Measurements from ENCODE around the gene OPA3.

The OPA3 gene

GRCh38 chr19:45505151-45505995 lies 79.2 kb downstream of the OPA3 start:
- DNase-seq (ENCODE audit: low read depth in 2 of 2, low spot score in 1 of 2): no peak

DNA sequence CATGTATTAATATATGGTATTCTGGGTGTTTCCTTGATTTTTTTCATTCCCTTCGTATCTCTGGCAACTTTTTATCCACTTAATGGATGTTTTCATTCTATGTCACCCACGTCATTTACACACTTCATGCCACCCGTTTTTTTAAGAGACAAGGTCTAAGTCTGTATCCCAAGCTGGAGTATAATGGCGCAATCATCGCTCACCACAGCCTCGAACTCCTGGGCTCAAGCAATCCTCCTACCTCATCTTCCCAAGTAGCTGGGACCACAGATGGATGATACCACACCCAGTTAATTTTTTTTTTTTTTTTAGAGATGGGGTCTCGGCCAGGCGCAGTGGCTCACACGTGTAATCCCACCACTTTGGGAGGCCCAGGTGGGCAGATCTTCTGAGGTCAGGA lies 80.7 kb downstream of the OPA3 start:
- DNase-seq (ENCODE audit: low read depth in 2 of 2, low spot score in 1 of 2): no peak

- DNase-seq (ENCODE audit: low read depth in 2 of 2, low spot score in 1 of 2): no peak
These were observed 82.5 kb downstream of the OPA3 start for GRCh38 chr19:45502111-45502510.

- no peak for DNase-seq (ENCODE audit: low read depth in 2 of 2, low spot score in 1 of 2)
These were observed 82.9 kb downstream of the OPA3 start for GRCh38 chr19:45501730-45502014.

DNA sequence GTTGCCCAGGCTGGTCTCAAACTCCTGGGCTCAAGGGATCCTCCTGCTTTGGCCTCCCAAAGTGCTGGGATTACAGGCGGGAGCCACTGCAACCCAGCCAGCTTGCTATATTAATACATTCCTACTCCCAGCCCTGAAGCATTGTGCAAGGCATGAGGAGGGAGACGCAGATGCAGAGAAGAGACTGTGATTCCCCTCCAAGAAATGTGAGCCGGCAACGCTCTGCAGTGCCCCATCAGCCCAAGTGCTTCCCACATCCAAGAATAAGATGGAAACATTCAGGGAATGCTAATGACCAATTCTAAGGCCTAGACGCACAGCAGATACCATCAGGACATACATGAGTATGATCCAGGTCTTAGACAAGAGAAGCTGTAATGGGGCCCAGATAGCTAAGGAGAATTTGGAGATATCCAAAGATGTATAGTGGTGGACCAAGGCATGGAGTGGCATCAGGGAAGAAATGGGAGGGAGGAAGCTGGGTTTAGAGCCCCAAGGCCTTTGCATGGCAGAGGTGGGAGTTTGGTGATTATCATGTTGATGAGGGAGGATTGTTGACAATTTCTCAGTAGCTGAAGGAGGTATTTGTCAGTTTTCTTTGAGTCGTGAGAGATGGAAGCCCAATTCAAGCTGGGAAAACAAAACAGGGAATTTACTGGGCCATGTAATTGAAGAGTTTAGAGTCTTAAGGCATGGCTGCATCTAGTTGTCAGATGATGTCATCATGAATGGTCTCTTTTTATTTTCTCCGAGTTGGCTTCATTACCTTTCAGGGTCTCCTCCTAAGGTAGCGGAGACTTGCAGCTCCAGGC lies 83.5 kb downstream of the OPA3 start:
- DNase-seq (ENCODE audit: low read depth in 2 of 2, low spot score in 1 of 2): no peak

GRCh38 chr19:45499196-45500180 lies 85.1 kb downstream of the OPA3 start:
- DNase-seq (ENCODE audit: low read depth in 2 of 2, low spot score in 1 of 2): no peak

DNA sequence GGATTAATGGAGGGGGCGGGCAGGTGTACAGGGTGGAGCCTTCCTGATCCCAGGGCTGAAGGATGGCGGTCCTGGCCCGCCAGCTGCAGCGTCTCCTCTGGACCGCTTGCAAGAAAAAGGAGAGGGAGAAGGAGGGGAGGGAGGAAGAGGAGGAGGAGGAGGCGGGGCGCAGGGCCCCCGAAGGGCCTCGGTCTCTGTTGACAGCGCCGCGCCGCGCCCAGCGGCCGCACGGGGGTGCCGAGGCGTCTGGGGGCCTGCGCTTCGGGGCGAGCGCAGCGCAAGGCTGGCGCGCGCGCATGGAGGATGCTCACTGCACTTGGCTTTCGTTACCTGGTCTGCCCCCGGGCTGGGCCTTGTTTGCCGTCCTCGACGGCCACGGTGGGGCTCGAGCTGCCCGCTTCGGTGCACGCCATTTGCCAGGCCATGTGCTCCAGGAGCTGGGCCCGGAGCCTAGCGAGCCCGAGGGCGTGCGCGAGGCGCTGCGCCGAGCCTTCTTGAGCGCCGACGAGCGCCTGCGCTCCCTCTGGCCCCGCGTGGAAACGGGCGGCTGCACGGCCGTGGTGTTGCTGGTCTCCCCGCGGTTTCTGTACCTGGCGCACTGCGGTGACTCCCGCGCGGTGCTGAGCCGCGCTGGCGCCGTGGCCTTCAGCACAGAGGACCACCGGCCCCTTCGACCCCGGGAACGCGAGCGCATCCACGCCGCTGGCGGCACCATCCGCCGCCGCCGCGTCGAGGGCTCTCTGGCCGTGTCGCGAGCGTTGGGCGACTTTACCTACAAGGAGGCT lies 86.0 kb downstream of the OPA3 start, which contains the start of gene PPM1N:
Gene PPM1N (plus strand): TSS at position 33 of the 785 bp plus-strand sequence. CDS start 30 bp downstream, at position 63.
- no peak for DNase-seq (ENCODE audit: low read depth in 2 of 2, low spot score in 1 of 2)

- no peak for DNase-seq (ENCODE audit: low read depth in 2 of 2, low spot score in 1 of 2)
These were observed 86.8 kb downstream of the OPA3 start for GRCh38 chr19:45497791-45498190.

DNA sequence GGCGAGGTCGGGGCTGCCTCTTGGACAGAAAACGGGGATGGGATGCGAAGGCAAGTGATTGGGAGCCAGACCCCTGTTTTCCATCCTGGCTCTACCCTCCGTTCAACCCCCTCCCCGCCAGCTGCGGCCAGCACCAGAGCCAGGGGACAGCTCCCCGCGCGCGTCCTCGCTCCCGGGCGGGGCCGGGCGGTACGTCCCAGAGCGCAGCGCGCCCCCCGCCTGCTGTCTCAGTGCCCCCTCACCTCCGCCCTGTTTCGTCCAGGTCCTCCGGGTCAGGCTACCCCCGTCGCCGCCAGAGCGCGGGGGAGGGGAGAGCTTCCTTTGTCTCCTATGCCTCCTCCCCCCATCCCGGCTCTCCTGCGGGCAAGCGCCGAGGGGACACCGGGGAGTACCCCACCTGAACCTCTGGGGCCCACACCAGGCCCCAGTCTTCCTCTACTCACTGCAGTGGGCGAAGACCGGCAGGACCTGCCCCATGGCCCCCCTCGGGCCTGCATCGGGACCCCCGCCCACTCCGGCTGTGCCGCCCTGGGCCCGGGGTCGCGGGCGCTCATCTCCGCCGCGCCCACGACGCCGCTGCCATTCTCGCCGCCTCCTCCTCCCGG lies 88.2 kb downstream of the OPA3 start:
- DNase-seq (ENCODE audit: low read depth in 2 of 2, low spot score in 1 of 2): no peak

GRCh38 chr19:45495178-45495577 lies 89.4 kb downstream of the OPA3 start:
- DNase-seq (ENCODE audit: low read depth in 2 of 2, low spot score in 1 of 2): no peak

DNA sequence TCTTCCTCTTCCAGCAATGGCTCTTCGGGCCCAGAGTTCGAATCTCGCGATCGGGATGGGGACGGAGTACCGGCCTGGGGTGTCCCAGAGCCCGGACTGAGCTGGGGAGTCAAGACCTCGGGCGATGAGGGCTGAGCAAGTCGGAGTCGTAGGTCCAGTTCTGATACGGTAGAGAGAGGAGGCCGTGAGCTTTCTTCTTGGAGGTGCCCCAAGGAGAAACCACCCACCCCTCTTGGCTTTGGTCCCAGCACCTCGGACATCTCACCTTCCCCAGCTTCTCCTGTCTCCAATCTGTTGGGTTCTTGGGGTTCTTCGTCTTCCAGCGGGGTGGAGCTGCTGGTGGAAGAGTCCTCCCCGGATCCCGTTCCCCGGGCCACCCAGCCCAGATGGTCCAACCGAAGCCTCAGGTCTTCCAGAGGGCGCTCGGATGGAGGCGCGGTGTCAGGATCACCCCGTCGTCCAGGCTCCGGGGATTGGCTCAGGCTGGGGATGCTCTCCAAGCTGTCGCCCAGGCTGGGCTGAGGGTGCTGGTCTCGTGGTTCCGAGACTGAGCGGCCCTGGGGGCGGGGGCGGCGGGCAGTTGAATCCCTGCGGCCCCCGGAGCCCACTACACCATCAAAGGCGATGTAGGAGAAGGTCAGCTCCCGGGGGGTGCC lies 90.2 kb downstream of the OPA3 start:
- no peak for DNase-seq (ENCODE audit: low read depth in 2 of 2, low spot score in 1 of 2)

GRCh38 chr19:45492627-45493470 lies 91.8 kb downstream of the OPA3 start:
- no peak for DNase-seq (ENCODE audit: low read depth in 2 of 2, low spot score in 1 of 2)

DNA sequence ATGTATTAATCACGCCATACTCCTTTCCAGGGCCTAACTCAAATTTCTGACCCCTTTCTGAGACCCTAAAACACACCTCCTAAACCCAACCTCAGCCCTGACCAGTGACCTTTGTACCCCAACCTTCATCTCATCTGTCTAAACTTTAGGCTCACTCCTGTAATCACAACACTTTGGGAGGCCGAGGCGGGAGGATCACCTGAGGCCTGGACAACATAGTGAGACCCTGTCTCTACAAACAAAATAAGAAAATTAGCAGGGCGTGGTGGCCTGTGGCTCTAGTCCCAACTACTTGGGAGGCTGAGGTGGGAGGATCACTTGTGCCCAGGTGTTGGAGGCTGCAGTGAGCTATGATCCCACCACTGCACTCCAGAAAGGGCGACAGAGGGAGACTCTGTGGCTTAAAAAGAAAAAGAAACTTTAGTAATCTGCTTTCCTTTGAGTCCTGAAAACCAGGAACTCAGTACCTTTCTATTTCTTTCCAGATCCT lies 92.4 kb downstream of the OPA3 start:
- no peak for DNase-seq (ENCODE audit: low read depth in 2 of 2, low spot score in 1 of 2)

- DNase-seq (ENCODE audit: low read depth in 2 of 2, low spot score in 1 of 2): no peak
These were observed 95.3 kb downstream of the OPA3 start for GRCh38 chr19:45489216-45489855.

- DNase-seq (ENCODE audit: low read depth in 2 of 2, low spot score in 1 of 2): no peak
These were observed 95.9 kb downstream of the OPA3 start for GRCh38 chr19:45488708-45489107.

DNA sequence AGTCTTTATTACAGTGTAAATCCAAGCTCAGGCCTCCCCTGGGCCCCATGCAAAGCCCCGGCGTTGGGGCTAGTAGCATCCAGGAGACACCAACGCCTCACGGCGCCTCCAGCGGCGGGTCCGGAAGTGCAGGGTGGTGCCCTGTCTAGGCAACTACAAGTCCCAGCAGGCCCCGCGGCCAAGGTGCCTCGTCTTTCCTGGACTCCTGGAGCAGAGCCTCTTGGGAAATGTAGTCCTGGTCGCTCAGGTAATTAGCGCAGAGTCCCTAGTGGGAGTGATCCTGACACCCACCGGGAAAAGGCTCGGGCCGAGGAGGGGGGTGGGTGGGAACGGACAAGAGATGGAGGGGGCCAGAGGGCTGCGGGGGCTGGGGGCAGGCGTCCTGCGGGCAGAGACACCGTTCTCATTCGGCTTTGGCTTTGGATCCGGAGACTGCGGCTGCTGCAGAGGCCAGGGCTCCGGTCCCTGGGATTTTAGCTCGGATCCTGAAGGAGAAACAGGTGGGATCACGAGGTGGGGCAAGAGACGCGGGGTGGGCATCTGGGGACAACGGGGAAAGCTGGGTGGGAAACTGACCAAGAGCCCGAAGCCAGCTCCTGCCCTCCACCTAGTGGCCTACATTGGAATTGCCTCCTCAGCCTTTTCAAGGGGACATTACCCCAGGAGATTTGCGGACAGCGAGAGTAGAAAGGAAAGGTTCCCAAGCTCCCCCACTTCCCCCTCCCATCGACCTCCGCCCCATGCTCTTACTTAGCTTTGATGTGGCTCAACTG lies 99.1 kb downstream of the OPA3 start:
- DNase-seq (ENCODE audit: low read depth in 2 of 2, low spot score in 1 of 2): peak; percentile 93 to 96

- no peak for DNase-seq (ENCODE audit: low read depth in 2 of 2, low spot score in 1 of 2)
These were observed 100.2 kb downstream of the OPA3 start for GRCh38 chr19:45484273-45484945.
